Right lobe of liver (tissue), 6 donors: Measurements from ENCODE around the gene ARHGAP22. TPM values are rescaled to one million over a fixed set of nuclear protein-coding genes. Genes with fewer than 3 reads are reported as not detected.
"Not testable (repeated sequence)": the region's sequence is repeated elsewhere in the genome, so short reads cannot be mapped to it uniquely, and the experiment has no call there.

Experiments
- ATAC-seq, 4 donors: fragments of 200-7000 bp; cut with Tn5 transposase; one replicate each; pipeline ENCODE4 v1.9.1; 2020; ENCODE audit warnings: mild to moderate bottlenecking in 4 of 4, moderate library complexity in 4 of 4
- DNase-seq, 3 donors: peaks; one replicate each; pipeline ENCODE4 v3.0.0-alpha.2; 2020
- H3K27ac ChIP-seq, 3 donors: fragments of 200-600 bp; one replicate each; pipeline ENCODE4 v1.8.0; 2022
- H3K27me3 ChIP-seq, 2 donors: fragments of 200-600 bp; one replicate each; pipeline ENCODE4 v1.8.0; 2022
- H3K36me3 ChIP-seq, 4 donors: fragments of 200-600 bp; sonication (generic) in 1 of 4; one replicate each; pipeline versions ENCODE4 v1.5.1 to v1.8.0; 2017 to 2022; ENCODE audit warnings: control low read depth in 1 of 4
- H3K4me1 ChIP-seq, 4 donors: fragments of 200-600 bp; sonication (generic) in 1 of 4; one replicate each; pipeline versions ENCODE4 v1.5.1 to v1.8.0; 2017 to 2022; ENCODE audit warnings: control low read depth in 1 of 4
- H3K4me3 ChIP-seq, 3 donors: fragments of 200-600 bp; one replicate each; pipeline ENCODE4 v1.8.0; 2022
- H3K9me3 ChIP-seq, 4 donors: fragments of 200-600 bp; sonication (generic) in 1 of 4; one replicate each; pipeline versions ENCODE4 v1.5.1 to v1.8.0; 2017 to 2022; ENCODE audit warnings: control low read depth in 1 of 4
- POLR2A ChIP-seq: fragments of 450-650 bp; IDR thresholded peaks from one replicate; pipeline ENCODE4 v1.6.1; 2017; ENCODE audit warnings: antibody characterized with exemption, mild to moderate bottlenecking
- WGBS: methylation state at CpG from one replicate; pipeline ENCODE4 v1.1.6; 2018; ENCODE audit warnings: low coverage, low lambda C conversion rate; ENCODE audit not compliant: insufficient coverage; ENCODE audit errors: missing lambda C conversion rate; 5-methylcytosine and 5-hydroxymethylcytosine counted together
- intact Hi-C, 2 donors: fragments of 100-400 bp; cut with DNase I; formaldehyde crosslinking; loops; one replicate each; pipeline versions ENCODE4 v1.11.2 to v1.14.1; 2022
- total RNA-seq, 6 experiments: library from RNA; depleted of rRNA in 2 of 6; stranded (reverse); fragments of >200 nt in 2 of 6; fragmentation: NEBNext Ultra II Directional in 3 of 6; extraction: Animal tissue kit (Norgen Biotek cat#: 25700) in 3 of 6; gene quantifications; one replicate each; pipeline versions ENCODE4 v1.1.0 to v1.2.4, GENCODE V29; 2016 to 2023
- TF ChIP-seq, protein P1 (sequence below), 4 donors: fragments of 200-600 bp in 3 of 4; fragments of 450-650 bp in 1 of 4; IDR thresholded peaks; one replicate each; pipeline versions ENCODE4 v1.5.1 to v1.8.0; 2016 to 2022; ENCODE audit warnings: antibody characterized with exemption in 4 of 4, mild to moderate bottlenecking in 2 of 4
- donor health status: DM: no; HTN: yes; CAD: no.
- donor health status: DM: no; HTN: no; CAD: no.
- donor health status: DM: no; HTN: no; CAD: no.
- donor health status: DM: no; HTN: yes; CAD: no.
- donor health status: DM: no; HTN: yes; CAD: no.

Gene ARHGAP22
- total RNA-seq, 6 experiments from 2014 or later = 0.22 to 3.6 (median 0.64) TPM

DNA sequence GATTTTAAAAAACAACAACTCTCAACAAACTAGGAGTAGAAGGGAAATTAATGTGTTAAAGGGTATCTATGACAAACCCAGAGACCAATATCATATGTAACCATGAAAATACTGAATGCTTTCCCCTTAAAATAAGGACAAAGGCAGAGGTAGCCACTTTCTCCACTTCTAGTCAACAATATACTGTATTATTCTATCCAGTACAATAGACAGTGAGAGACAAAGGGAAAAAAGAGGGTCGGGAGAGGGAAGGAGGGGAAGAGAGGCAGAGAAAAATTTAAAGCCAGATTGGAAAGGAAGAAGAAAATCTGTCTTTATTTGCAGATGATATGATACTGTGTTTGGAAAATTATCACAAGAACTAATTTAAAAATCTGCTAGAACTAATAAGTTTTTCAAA lies 40.7 kb upstream of the ARHGAP22 start:
- H3K27ac ChIP-seq = no peak overlapping the region
- ATAC-seq (no peak), DNase-seq (no peak)
- H3K4me3 ChIP-seq = no peak overlapping the region
- no peaks in the 10 kb centered on the region for H3K4me1 ChIP-seq
- no peaks in the 10 kb centered on the region for H3K27me3 ChIP-seq
- WGBS = 50% methylated on average over 1 of the region's 1 CpG
- TF ChIP-seq, protein P1, sequence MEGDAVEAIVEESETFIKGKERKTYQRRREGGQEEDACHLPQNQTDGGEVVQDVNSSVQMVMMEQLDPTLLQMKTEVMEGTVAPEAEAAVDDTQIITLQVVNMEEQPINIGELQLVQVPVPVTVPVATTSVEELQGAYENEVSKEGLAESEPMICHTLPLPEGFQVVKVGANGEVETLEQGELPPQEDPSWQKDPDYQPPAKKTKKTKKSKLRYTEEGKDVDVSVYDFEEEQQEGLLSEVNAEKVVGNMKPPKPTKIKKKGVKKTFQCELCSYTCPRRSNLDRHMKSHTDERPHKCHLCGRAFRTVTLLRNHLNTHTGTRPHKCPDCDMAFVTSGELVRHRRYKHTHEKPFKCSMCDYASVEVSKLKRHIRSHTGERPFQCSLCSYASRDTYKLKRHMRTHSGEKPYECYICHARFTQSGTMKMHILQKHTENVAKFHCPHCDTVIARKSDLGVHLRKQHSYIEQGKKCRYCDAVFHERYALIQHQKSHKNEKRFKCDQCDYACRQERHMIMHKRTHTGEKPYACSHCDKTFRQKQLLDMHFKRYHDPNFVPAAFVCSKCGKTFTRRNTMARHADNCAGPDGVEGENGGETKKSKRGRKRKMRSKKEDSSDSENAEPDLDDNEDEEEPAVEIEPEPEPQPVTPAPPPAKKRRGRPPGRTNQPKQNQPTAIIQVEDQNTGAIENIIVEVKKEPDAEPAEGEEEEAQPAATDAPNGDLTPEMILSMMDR (IDR thresholded peaks at IDR 0.05) = no peak
- TF ChIP-seq POLR2A = no peak
- no peaks in the 10 kb centered on the region for H3K9me3 ChIP-seq
- no peaks in the 10 kb centered on the region for H3K36me3 ChIP-seq
- intact Hi-C loops = no loop called here

GRCh38 chr10:48641099-48641690 lies 36.3 kb upstream of the ARHGAP22 start:
- intact Hi-C loops, H3K36me3 ChIP-seq, H3K4me1 ChIP-seq, ATAC-seq, H3K4me3 ChIP-seq, H3K27me3 ChIP-seq, H3K27ac ChIP-seq, H3K9me3 ChIP-seq, DNase-seq: not testable (repeated sequence)
- 71% methylated on average over 3 of the region's 4 CpGs for WGBS

GRCh38 chr10:48640326-48640725 lies 35.5 kb upstream of the ARHGAP22 start:
- no peak for TF ChIP-seq POLR2A
- TF ChIP-seq, protein P1 (IDR thresholded peaks at IDR 0.05) = no peak
- H3K27ac ChIP-seq = no peak overlapping the region
- 33% methylated on average over 1 of the region's 1 CpG for WGBS
- no peaks in the 10 kb centered on the region for H3K9me3 ChIP-seq
- DNase-seq (no peak), ATAC-seq (no peak)
- no peaks in the 10 kb centered on the region for H3K4me1 ChIP-seq
- H3K4me3 ChIP-seq = no peak overlapping the region
- intact Hi-C loops = no loop called here
- H3K36me3 ChIP-seq = no peaks in the 10 kb centered on the region
- no peaks in the 10 kb centered on the region for H3K27me3 ChIP-seq

GRCh38 chr10:48639632-48640031 lies 34.8 kb upstream of the ARHGAP22 start:
- ATAC-seq = no peak
- 40% methylated on average over 1 of the region's 1 CpG for WGBS

GRCh38 chr10:48638739-48639527 lies 34.1 kb upstream of the ARHGAP22 start:
- no peaks in the 10 kb centered on the region for H3K9me3 ChIP-seq
- H3K27me3 ChIP-seq = no peaks in the 10 kb centered on the region
- TF ChIP-seq, protein P1 (IDR thresholded peaks at IDR 0.05) = no peak
- TF ChIP-seq POLR2A = no peak
- no peak for DNase-seq
- ATAC-seq = no peak
- WGBS = 52% methylated on average over 4 of the region's 4 CpGs
- no peaks in the 10 kb centered on the region for H3K36me3 ChIP-seq
- no peaks in the 10 kb centered on the region for H3K4me1 ChIP-seq
- no peak overlapping the region for H3K4me3 ChIP-seq
- H3K27ac ChIP-seq = no peak overlapping the region
- intact Hi-C loops = no loop called here

More at GRCh38 chr10:48639632-48640031, 34.8 kb upstream of the ARHGAP22 start:
- intact Hi-C loops = no loop called here
- H3K36me3 ChIP-seq = no peaks in the 10 kb centered on the region
- DNase-seq = no peak
- H3K4me1 ChIP-seq = no peaks in the 10 kb centered on the region
- TF ChIP-seq, protein P1 (IDR thresholded peaks at IDR 0.05) = no peak
- no peak for TF ChIP-seq POLR2A
- H3K27ac ChIP-seq = no peak overlapping the region
- H3K27me3 ChIP-seq = no peaks in the 10 kb centered on the region
- no peaks in the 10 kb centered on the region for H3K9me3 ChIP-seq
- no peak overlapping the region for H3K4me3 ChIP-seq
